Measurements from ENCODE around the gene PHC2.

PHC2 gene

GRCh38 chr1:33468967-33469366, 38.1 kb upstream of the PHC2 start:
- ChIA-PET CTCF (interaction anchor here (0.7 to 6.4 kb wide), 8 partner anchors 13 to 817 kb away, joined by 3 to 114 read pairs (median 4); no protein-coding TSS in a partner anchor), POLR2A (interaction anchor here (1.1 kb wide), 1 partner anchor 119 kb away, joined by 3 read pairs; no protein-coding TSS in a partner anchor)
- H3K27ac ChIP-seq (ENCODE audit: extremely low read depth, low read depth, low read length): no peak overlapping the region
- H3K9me3 ChIP-seq (ENCODE audit: control insufficient read depth, insufficient read depth, low read depth, low read length): no peaks in the 10 kb centered on the region
- H3K36me3 ChIP-seq (ENCODE audit: control insufficient read depth in 2 of 2, insufficient read depth in 1 of 2, low read length in 2 of 2): no peaks in the 10 kb centered on the region
- H3K4me1 ChIP-seq (ENCODE audit: control insufficient read depth, insufficient read depth, low read length): no peaks in the 10 kb centered on the region
- TF ChIP-seq ZNF280C (tag by site-specific recombination; IDR thresholded peaks at IDR 0.05) (no peak), ZNF629 (tag by site-specific recombination; IDR thresholded peaks at IDR 0.05) (no peak), ZFP3 (tag by site-specific recombination; IDR thresholded peaks at IDR 0.05; ENCODE audit: low read depth) (no peak), ZNF311 (tag by site-specific recombination; IDR thresholded peaks at IDR 0.05; ENCODE audit: borderline replicate concordance) (no peak), ZNF518A (tag by site-specific recombination; conservative IDR thresholded peaks at IDR 0.05; ENCODE audit: low read depth) (no peak), ZEB2 (tag by site-specific recombination; IDR thresholded peaks at IDR 0.05) (no peak), AEBP2 (tag by site-specific recombination; IDR thresholded peaks at IDR 0.05; ENCODE audit: borderline replicate concordance) (no peak), OSR2 (tag by site-specific recombination; IDR thresholded peaks at IDR 0.05) (no peak), GLIS2 (tag by site-specific recombination; IDR thresholded peaks at IDR 0.05) (no peak), ZNF19 (tag by site-specific recombination; IDR thresholded peaks at IDR 0.05; ENCODE audit: low read depth) (no peak), ZNF416 (tag by site-specific recombination; IDR thresholded peaks at IDR 0.05) (no peak), ZNF555 (tag by site-specific recombination; conservative IDR thresholded peaks at IDR 0.05) (no peak), YY2 (tag by site-specific recombination; IDR thresholded peaks at IDR 0.05) (no peak), ZNF366 (tag by site-specific recombination; conservative IDR thresholded peaks at IDR 0.05) (no peak), ZNF777 (tag by site-specific recombination; IDR thresholded peaks at IDR 0.05; ENCODE audit: borderline replicate concordance) (no peak), ZBTB7A (tag by site-specific recombination; IDR thresholded peaks at IDR 0.05; ENCODE audit: low read depth) (no peak), ZSCAN16 (tag by site-specific recombination; IDR thresholded peaks at IDR 0.05) (no peak)
- no peak overlapping the region for H3K4me3 ChIP-seq (ENCODE audit: low read depth, low read length)

- TF ChIP-seq ZNF132 (tag by site-specific recombination; IDR thresholded peaks at IDR 0.05; ENCODE audit: borderline replicate concordance) (no peak), ZIC2 (tag by site-specific recombination; IDR thresholded peaks at IDR 0.05) (peak; percentile 20; the same call in 1 of the 2 replicates), GLIS2 (tag by site-specific recombination; IDR thresholded peaks at IDR 0.05) (no peak), WT1 (tag by site-specific recombination; IDR thresholded peaks at IDR 0.05) (no peak), ZNF239 (tag by site-specific recombination; IDR thresholded peaks at IDR 0.05) (no peak), KLF16 (tag by site-specific recombination; IDR thresholded peaks at IDR 0.05) (no peak), EGR2 (tag by site-specific recombination; IDR thresholded peaks at IDR 0.05; ENCODE audit: low read depth) (peak; percentile 47)
- H3K4me3 ChIP-seq (ENCODE audit: low read depth, low read length): no peak overlapping the region
- POLR2A ChIA-PET: interaction anchor here (1.1 kb wide), 1 partner anchor 119 kb away, joined by 3 read pairs; no protein-coding TSS in a partner anchor
- H3K27ac ChIP-seq (ENCODE audit: extremely low read depth, low read depth, low read length): no peak overlapping the region
- CTCF ChIA-PET: interaction anchor here (0.6 to 6.4 kb wide), 8 partner anchors 13 to 373 kb away, joined by 3 to 114 read pairs (median 4); no protein-coding TSS in a partner anchor
- no peaks in the 10 kb centered on the region for H3K4me1 ChIP-seq (ENCODE audit: control insufficient read depth, insufficient read depth, low read length)
- no peaks in the 10 kb centered on the region for H3K9me3 ChIP-seq (ENCODE audit: control insufficient read depth, insufficient read depth, low read depth, low read length)
- H3K36me3 ChIP-seq (ENCODE audit: control insufficient read depth in 2 of 2, insufficient read depth in 1 of 2, low read length in 2 of 2): no peaks in the 10 kb centered on the region
Observed at GRCh38 chr1:33468531-33468930, 37.6 kb upstream of the PHC2 start.
